GM23248 (cell line): ENCODE data around the gene NGB. TPM values are rescaled to one million over a fixed set of nuclear protein-coding genes. Genes with fewer than 3 reads are reported as not detected.

Experiments used
- DNase-seq: peaks from one replicate; pipeline ENCODE4 v3.0.0-alpha.2; 2015
- H2AFZ ChIP-seq: fragments of 200-600 bp; sonication (generic); 2 replicates; pipeline ENCODE4 v1.6.1; 2016; ENCODE audit warnings: antibody characterized with exemption
- H3F3A ChIP-seq: fragments of 200-600 bp; sonication (generic); 2 replicates; pipeline ENCODE4 v1.6.1; 2016; ENCODE audit warnings: mild to moderate bottlenecking, antibody characterized with exemption, mixed run types; ENCODE audit not compliant: insufficient read depth
- H3K27ac ChIP-seq: fragments of 200-600 bp; sonication (generic); 2 replicates; pipeline ENCODE4 v1.5.1; 2016; ENCODE audit warnings: mild to moderate bottlenecking
- H3K27me3 ChIP-seq: fragments of 200-600 bp; sonication (generic); replicated peaks from 2 replicates; pipeline ENCODE4 v1.6.1; 2016; ENCODE audit warnings: mild to moderate bottlenecking; ENCODE audit not compliant: insufficient read depth
- H3K36me3 ChIP-seq: fragments of 200-600 bp; sonication (generic); 2 replicates; pipeline ENCODE4 v1.6.1; 2016; ENCODE audit warnings: low read depth, mild to moderate bottlenecking
- H3K4me1 ChIP-seq: fragments of 200-600 bp; sonication (generic); 2 replicates; pipeline ENCODE4 v1.6.1; 2016; ENCODE audit warnings: mild to moderate bottlenecking; ENCODE audit not compliant: insufficient read depth
- H3K4me2 ChIP-seq: fragments of 200-600 bp; sonication (generic); one replicate; pipeline ENCODE4 v1.6.1; 2016; ENCODE audit warnings: mild to moderate bottlenecking; ENCODE audit not compliant: unreplicated experiment
- H3K4me3 ChIP-seq: fragments of 200-600 bp; sonication (generic); 2 replicates; pipeline ENCODE4 v1.5.1; 2016; ENCODE audit warnings: mild to moderate bottlenecking
- H3K79me2 ChIP-seq: fragments of 200-600 bp; sonication (generic); 2 replicates; pipeline ENCODE4 v1.6.1; 2016; ENCODE audit warnings: mild to moderate bottlenecking; ENCODE audit not compliant: insufficient read depth
- H3K9ac ChIP-seq: fragments of 200-600 bp; sonication (generic); 2 replicates; pipeline ENCODE4 v1.6.1; 2016; ENCODE audit warnings: mild to moderate bottlenecking
- H3K9me2 ChIP-seq: fragments of 200-600 bp; sonication (generic); 2 replicates; pipeline ENCODE4 v1.6.1; 2016; ENCODE audit warnings: mixed run types, mild to moderate bottlenecking, moderate library complexity; ENCODE audit not compliant: insufficient read depth
- H3K9me3 ChIP-seq: fragments of 200-600 bp; sonication (generic); one replicate; pipeline ENCODE4 v1.6.1; 2017; ENCODE audit warnings: low read depth
- H4K20me1 ChIP-seq: fragments of 200-600 bp; sonication (generic); 2 replicates; pipeline ENCODE4 v1.6.0; 2016; ENCODE audit not compliant: insufficient read depth
- EZH2 ChIP-seq: fragments of 200-600 bp; sonication (generic); IDR thresholded peaks from 2 replicates; pipeline ENCODE4 v1.6.1; 2018; ENCODE audit warnings: antibody characterized with exemption, mild to moderate bottlenecking; ENCODE audit not compliant: insufficient read depth, poor library complexity, severe bottlenecking
- EZH2phosphoT487 ChIP-seq: fragments of 200-600 bp; sonication (generic); IDR thresholded peaks from 2 replicates; pipeline ENCODE4 v1.6.1; 2018; ENCODE audit warnings: antibody characterized with exemption, moderate library complexity, mild to moderate bottlenecking, low read depth; ENCODE audit not compliant: insufficient read depth
- WGBS, 2 experiments: methylation state at CpG; one replicate each; pipeline ENCODE4 v1.1.6; 2015 to 2017; ENCODE audit warnings: low lambda C conversion rate in 2 of 2, low coverage in 1 of 2; ENCODE audit errors: missing lambda C conversion rate in 2 of 2; 5-methylcytosine and 5-hydroxymethylcytosine counted together
- in situ Hi-C: fragments of 300-500 bp; cut with MboI; formaldehyde crosslinking; loops from 2 replicates; pipeline ENCODE4 v1.15.0; 2020
- polyA plus RNA-seq: library from polyadenylated mRNA; unstranded; fragments of >200 nt; fragmentation: Nextera tagmentation; extraction: Ambion mirVana; gene quantifications from 2 replicates; pipeline ENCODE4 v1.2.1, GENCODE V29; 2016
- total RNA-seq: library from RNA; depleted of rRNA; stranded (reverse); fragments of >200 nt; shearing (Covaris generic); gene quantifications from 2 replicates; pipeline ENCODE4 v1.2.3, GENCODE V29; 2014

NGB gene
- total and polyA plus RNA-seq, 2 experiments from 2014 or later, result not detected

GRCh38 chr14:77267937-77268699, 2.9 kb downstream of the NGB start:
- TF ChIP-seq EZH2phosphoT487 (no peak), EZH2 (no peak)
- Histone ChIP-seq H3K4me3 (no peak overlapping the region), H3K4me2 (no peak overlapping the region), H3K27me3 (peaks cover 39% of the 10 kb centered on the region), H3K36me3 (no peaks in the 10 kb centered on the region), H4K20me1 (no peaks in the 10 kb centered on the region), H2AFZ (no peak overlapping the region), H3K9ac (no peak overlapping the region), H3K9me2 (no peaks in the 10 kb centered on the region), H3K79me2 (no peaks in the 10 kb centered on the region), H3K9me3 (no peaks in the 10 kb centered on the region), H3F3A (no peaks in the 10 kb centered on the region), H3K4me1 (no peaks in the 10 kb centered on the region), H3K27ac (no peak overlapping the region)
- 69 to 70% methylated on average over 5 of the region's 5 CpGs for WGBS, 2 experiments
- no peak for DNase-seq
- in situ Hi-C loops, result no loop called here

DNA sequence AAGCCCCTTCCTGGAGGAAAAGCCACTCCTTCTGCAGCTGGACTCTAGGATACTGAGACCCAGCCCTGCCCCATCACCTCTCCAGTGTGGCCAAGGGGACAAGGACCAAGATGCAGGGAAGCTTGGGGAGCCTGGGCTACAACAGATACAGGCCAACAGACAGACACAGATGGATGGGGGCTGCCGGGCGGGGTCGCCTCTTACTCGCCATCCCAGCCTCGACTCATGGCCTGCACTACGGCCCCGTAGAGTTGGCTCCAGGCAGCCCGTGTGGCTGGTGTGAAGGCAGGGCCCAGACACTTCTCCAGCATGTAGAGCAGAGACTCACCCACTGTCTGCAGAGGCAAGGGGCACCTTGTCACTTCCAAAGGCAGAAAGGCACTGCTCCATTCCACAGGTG, 4.7 kb downstream of the NGB start:
- no peak for TF ChIP-seq EZH2
- no peak for TF ChIP-seq EZH2phosphoT487
- no peaks in the 10 kb centered on the region for H3K79me2 ChIP-seq
- no peaks in the 10 kb centered on the region for H4K20me1 ChIP-seq
- no peaks in the 10 kb centered on the region for H3K9me3 ChIP-seq
- no peak overlapping the region for H3K27ac ChIP-seq
- no peaks in the 10 kb centered on the region for H3K9me2 ChIP-seq
- WGBS, 2 experiments, result 41 to 46% methylated on average over 8 of the region's 8 CpGs
- no peaks in the 10 kb centered on the region for H3K36me3 ChIP-seq
- in situ Hi-C loops, result no loop called here
- no peaks in the 10 kb centered on the region for H3F3A ChIP-seq
- no peaks in the 10 kb centered on the region for H3K4me1 ChIP-seq
- DNase-seq, result no peak
- no peak overlapping the region for H3K9ac ChIP-seq
- H3K27me3 ChIP-seq, result peaks cover 38% of the 10 kb centered on the region
- no peak overlapping the region for H3K4me3 ChIP-seq
- H2AFZ ChIP-seq, result no peak overlapping the region
- H3K4me2 ChIP-seq, result no peak overlapping the region

- no peak overlapping the region for H3K4me2 ChIP-seq
Observed at GRCh38 chr14:77265561-77266335, 5.3 kb downstream of the NGB start.

DNA sequence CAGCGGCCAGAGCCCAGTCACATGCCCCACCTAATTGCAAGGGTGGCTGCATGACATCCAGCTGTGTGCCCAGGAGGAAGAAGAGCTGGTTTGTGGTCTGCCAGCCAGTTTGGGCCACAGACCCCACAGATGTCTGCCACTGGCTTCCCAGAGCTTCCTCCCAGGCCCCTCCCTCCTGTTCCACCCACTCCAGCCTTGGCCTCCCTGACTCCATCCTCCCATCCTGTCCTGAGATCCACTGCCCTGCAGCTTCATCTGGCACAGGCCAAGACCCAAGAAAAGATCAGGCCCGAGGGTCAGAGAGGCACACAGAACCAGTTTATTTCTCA, 5.9 kb downstream of the NGB start:
- 38 to 42% methylated on average over 2 of the region's 2 CpGs for WGBS, 2 experiments
- no peaks in the 10 kb centered on the region for H3K9me2 ChIP-seq
- in situ Hi-C loops, result no loop called here

More at GRCh38 chr14:77265561-77266335, 5.3 kb downstream of the NGB start:
- Histone ChIP-seq H3K4me1 (no peaks in the 10 kb centered on the region), H3F3A (no peaks in the 10 kb centered on the region), H3K9ac (no peak overlapping the region), H2AFZ (no peak overlapping the region), H3K27me3 (peaks cover 34% of the 10 kb centered on the region), H4K20me1 (no peaks in the 10 kb centered on the region), H3K9me2 (no peaks in the 10 kb centered on the region), H3K9me3 (no peaks in the 10 kb centered on the region), H3K36me3 (no peaks in the 10 kb centered on the region), H3K4me3 (no peak overlapping the region), H3K27ac (no peak overlapping the region), H3K79me2 (no peaks in the 10 kb centered on the region)
- TF ChIP-seq EZH2phosphoT487 (no peak), EZH2 (no peak)
- in situ Hi-C loops, result no loop called here
- WGBS, 2 experiments, result 39 to 48% methylated on average over 12 to 16 of the region's 16 CpGs
- DNase-seq, result no peak

More for the DNA sequence above, 5.9 kb downstream of the NGB start:
- DNase-seq, result no peak
- Histone ChIP-seq H3K36me3 (no peaks in the 10 kb centered on the region), H3K27ac (no peak overlapping the region), H3K27me3 (peaks cover 34% of the 10 kb centered on the region), H4K20me1 (no peaks in the 10 kb centered on the region), H3K79me2 (no peaks in the 10 kb centered on the region), H3K9ac (no peak overlapping the region), H3K9me3 (no peaks in the 10 kb centered on the region), H3K4me3 (no peak overlapping the region), H3K4me2 (no peak overlapping the region), H3F3A (no peaks in the 10 kb centered on the region), H2AFZ (no peak overlapping the region), H3K4me1 (no peaks in the 10 kb centered on the region)
- TF ChIP-seq EZH2, result no peak
- TF ChIP-seq EZH2phosphoT487, result no peak
